Cerebellar nuclear complex (tissue), 1 donor: Measurements from ENCODE around the gene RPL38.

Experiments used
- DNase-seq, 2 experiments: peaks; one replicate each; lab custom pipeline; 2025; lab: John Stamatoyannopoulos, UW

RPL38 gene

DNA sequence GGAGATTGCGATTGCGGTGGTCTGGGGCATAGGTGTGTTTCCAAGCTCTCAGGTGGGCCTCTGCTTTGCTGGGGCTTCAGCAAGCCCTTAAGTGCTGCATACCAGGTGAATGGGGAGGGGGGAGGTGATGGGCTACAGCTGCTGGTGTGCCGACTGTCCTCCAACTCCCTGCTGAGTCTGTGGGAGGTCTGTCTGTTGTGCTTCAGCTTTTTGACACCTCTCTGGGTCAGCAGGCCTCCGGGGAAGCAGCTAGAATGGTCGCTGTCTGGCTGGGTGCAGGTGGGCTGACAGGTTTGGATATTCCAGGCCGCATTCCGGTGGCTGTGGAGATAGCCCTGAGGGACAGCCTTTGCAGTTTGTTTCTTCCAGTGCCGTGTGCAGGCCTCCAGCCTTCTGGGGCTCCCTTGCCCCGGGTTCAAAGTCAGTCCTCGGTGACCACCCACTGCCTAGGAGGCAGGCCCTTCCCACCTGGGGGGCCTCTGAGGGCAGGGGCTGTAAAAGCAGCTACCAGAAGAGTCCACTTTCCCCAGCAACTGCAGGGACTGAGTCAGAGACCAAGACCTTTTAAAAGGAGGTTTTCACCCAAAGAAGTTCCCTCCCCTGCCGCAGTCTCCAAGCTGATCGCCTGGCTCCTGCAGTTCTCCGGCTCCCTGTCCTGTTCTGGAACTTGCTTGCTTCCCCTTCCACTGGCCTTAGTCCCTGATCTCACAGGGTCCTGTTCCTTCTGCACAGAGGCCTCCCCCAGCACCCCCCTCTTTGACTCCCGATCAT is 7.8 kb downstream of the RPL38 start:
- no peak for DNase-seq

GRCh38 chr17:74211912-74212208 is 8.4 kb downstream of the RPL38 start:
- DNase-seq: no peak

DNA sequence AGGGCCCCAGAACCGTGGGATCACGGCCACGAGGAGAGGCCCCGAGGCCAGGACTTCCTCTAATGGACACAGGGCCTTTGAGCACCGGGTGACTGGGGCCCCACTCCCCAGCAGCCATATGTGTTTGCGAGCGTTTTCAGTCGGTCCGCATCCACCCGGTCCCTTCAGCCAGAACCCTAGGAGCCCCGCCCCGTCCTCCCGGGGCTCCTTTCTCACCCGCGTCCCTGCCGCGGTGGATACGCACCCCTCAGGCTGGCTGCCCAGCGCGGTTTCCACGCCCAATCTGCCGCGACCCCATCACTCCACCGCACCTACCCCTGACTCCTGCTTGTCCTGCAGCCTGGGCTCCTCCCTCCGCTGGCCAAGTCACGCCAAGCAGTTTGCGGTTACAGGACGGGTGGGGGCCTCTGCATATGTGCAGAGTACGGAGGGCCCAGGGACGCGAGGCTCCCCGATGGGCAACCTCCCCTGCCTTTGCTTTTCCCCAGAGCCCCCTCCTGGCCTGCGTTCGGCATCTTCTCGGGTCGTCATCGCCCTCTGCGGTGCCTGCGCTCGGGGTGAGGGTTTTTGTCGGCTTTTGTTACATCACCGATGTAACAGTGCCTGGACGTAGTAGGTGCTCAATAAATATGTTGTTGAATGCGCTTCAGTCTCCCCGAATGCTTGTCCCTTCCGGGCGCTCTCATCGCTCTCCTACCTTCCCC is 8.9 kb downstream of the RPL38 start:
- no peak for DNase-seq

- DNase-seq: peak in 1 of 2 experiments; percentile 8
These were observed 9.7 kb downstream of the RPL38 start, which contains the start of gene TTYH2 for GRCh38 chr17:74212913-74213791. TTYH2 (plus strand) TSS chr17:74213571; CDS start chr17:74213588, 17 bp downstream.

- DNase-seq: no peak
These were observed 10.4 kb downstream of the RPL38 start for GRCh38 chr17:74213861-74214391.

DNA sequence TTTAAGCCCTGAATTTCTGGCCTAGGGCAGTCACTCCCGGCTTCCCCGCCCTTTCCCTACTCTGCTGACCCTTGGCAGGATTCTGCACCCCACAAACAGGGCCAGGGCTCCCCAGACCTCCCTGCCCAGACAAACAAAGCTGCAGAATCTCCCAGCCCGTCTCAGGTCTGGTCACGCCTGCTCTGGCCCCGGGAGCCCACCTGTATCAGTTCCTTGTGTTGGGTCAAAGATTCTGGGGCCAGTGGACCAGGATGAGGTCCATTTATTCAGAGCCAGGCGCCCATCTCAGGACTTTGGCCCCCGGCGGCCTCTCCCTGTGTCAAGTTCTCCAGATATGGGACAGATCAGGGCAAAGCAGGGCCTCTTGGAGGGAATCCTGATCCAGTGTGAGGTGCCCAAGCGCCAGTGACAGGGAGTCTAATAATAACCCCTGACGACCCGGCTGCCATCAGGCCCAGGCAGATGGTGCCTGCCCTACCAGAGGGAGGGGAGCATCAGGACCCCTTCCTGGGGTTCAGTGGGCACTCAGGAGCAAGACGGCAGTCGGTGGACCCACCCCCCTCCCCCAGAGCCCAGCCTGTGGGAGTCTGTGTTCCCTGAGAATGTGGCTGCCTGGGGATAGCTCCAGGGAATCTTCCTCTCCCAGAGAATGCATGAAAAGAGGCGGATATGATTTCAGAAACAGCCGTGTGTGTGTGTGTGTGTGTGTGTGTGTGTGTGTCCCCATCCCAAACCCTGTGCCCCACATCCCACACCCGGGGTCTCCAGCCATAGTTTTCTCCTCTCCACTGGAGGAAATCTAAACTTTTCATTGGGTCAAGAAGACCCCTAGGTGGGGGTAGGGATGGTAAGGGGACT is 11.2 kb downstream of the RPL38 start:
- no peak for DNase-seq

DNA sequence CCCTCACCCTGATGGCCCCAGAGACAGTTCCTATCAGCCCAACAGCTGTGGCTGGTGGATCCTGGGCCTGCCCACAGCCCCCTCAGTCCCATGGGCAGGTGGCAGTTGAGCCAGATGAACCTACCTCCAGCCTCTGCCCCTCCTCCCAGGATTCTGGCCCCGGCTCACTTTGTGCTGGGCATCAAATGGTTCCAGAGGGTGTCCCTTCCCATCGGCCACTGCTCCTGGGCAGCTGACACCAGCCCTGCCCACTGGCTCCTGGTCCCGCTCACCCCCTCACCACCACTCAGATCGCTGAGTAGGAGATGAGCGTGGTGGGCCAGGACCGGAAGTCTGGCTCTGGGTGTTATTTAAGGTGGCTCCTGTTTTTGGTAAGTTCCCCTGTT is 11.9 kb downstream of the RPL38 start:
- no peak for DNase-seq

DNA sequence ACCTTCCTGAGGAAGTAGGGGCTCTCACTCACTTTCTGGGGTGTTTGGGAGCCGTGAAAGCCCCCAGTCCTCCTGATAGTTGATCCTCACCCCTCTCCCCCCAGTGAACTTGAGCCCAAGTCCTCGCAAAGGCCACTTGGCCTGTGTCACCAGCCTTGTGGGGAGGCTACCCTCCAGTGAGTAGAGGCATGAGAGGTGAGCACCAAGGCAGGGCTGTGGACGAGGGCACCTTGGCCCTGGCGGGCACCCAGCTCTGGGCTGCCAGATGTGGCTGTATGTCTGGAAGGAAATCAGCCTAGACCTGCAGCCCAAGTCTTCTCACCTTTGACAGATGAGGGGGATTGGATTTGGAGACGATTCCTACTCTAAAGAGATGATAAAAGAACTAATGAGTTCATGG is 13.0 kb downstream of the RPL38 start:
- no peak for DNase-seq

DNA sequence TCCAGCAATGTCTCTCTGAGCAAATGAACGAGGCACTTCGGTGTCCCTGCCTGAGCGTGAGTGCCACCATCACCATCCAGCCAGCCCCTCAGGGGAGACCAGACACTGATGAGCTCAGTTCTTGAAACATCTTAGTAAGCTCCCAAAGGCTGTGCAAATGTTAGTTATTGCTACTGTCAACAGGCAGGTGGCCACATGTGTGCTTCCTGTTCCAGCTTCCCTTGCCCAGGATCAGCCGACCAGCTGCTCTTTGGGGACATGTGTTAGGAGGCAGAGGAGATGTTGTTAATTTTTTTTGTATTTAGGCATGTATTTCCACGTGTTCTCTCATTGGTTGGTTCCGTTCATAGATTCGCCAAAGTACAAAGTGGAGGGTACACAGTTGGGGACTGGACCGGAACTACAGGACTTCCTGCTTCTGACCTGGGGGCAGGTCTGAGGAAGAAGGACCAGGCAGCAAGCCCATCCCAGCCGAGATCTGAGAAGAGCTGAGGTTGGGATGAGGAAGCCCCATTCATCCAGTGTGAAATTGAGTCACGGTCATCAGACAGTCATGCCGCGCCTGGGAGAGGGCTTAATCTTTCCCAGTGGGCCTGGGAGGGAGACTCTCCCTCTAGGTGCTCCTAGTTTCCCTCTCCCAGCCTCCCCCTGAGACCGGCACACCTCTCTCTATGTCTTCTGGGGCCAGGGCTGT is 13.7 kb downstream of the RPL38 start:
- no peak for DNase-seq

DNA sequence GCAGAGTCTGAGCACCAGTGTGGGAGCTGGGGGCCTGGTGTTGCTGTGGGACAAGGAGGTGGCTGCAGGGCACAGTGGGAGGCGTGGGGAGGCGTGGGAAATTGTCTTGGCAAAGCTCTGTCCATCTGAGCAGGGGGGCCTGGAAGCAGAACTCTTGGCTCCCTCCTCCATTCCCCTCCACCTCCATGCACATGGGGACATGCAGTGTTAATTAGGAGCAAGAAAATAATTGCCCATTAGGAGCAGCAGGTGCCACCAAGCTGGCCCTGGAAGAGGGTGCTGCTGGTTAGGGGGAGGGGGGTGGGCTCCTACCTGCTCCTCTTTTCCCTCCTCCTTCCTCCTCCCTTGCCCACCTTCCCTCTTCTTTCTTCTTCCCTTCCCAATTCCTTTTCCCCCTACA is 14.4 kb downstream of the RPL38 start:
- DNase-seq: no peak

GRCh38 chr17:74218436-74218835 is 15.0 kb downstream of the RPL38 start:
- no peak for DNase-seq

DNA sequence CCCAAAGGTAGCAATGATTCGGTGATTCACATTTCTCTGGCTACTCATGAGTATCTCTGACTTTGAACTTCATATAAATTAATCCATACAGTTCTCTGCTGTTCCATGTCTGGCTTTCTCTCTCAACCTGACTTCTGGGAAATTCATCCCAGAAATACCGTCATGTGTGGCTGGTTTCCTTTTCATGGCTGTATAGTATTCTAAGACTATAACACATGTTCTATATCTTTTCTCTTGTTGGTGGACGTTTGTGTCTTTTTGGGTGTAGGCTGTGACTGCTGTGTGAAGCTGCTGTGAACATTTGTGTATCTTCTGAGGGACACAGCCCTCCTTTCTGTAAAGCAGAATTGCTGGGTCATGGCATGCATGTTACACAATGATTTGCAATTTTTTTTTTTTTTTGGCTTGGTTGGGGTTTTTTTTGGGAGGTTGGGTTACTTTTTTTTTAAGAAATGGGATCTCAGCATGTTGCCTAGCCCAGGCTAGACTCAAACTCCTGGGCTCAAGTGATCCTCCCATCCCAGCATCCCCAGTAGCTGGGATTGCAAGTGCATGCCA is 16.2 kb downstream of the RPL38 start:
- no peak for DNase-seq

DNA sequence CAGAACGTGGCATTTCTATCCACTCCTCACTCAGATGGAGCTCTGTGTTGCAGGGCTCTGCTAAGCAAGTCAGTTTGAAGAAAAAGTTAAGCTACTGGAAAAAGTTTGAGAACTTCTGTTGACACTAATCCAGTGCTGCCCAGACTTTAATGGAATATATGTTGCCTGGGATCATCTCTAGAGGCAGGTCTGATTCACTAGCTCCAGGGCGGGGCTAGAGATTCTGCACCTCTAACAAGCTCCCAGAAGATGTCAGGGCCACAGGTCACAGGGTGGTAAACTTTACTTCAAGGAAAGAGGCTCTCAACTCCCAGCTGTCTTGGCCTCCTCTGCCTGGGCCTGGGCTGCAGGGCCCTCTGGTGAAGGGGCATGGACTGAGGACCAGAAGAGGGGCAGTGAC is 16.7 kb downstream of the RPL38 start:
- no peak for DNase-seq

DNA sequence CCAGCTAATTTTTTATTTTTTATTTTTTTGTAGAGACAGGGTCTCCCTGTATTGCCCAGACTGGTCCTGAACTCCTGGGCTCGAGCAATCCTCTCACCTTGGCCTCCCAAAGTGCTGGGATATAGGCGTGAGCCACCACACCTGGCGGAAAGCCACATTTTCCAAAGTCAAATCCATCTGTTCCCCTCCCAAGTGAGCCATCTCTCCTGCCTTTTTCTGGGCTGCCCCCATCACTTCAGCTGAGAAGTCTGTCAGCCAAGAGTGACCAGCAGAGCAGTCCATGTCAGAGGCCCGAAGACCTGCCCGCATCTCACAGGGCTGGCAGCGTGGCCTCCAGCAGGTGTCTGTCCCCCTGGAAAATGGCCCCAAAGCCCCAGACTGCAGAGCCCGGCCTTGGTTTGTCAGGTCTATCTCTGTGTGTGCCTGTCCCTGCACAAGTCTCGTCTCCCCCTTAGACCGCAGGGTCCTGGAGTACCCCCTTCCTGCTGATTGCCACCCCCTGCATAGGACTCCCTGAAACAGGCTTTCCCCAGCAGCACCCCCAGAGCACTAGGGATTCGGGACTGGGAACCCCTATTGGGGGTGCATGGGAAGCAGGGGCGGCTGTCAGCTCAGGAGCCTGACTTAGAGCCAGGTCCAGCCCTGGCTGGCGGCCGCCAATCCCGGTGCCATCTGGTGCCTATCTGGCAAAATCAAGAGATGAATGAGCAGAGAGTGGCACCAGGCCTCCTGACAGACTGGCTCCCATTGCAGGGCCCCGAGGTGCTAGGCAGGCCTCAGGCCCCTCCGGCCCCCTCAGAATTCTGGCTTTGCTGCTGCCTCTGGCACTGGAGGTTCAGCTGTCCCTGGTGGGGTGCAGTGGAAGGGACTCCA is 17.7 kb downstream of the RPL38 start:
- peak; percentile 55 to 81 for DNase-seq

- DNase-seq: no peak
These were observed 18.9 kb downstream of the RPL38 start for GRCh38 chr17:74222399-74222798.

- DNase-seq: no peak
These were observed 20.4 kb downstream of the RPL38 start for GRCh38 chr17:74223901-74224300.

DNA sequence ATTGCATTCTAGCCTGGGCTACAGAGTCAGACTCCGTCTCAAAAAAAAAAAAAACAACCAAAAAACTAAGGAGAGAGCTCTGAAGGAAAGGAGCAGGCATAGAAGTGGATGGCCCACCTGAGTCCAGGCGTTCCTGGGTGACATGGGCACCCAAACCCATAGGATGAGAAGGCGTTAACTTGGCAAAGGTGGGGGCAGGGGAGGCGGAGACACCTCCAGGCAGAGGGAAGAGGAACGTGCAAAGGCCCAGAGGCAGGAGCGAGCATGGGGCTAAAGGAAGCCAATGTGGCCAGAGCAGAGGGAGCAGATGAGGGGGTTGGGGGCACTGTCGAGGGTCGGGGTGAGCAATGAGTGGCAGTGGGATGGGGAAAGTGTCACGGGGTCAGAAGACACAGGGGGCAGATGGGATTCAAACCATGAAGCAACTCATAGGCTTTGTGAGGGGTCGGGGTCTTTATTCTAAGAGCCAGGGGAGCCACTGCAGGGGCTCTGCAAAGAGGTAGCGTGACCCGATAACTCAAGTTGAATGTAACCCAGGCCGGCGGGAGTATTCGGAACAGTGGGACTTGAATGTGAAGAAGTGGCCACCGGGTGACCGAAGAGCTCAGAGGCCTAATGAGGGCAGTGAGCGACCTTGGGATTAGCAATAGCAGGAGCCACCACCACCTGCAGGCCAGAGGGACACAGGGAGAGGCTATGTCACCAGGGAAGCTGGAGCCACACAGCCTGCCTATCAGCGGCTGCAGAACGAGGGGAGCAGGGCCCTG is 21.7 kb downstream of the RPL38 start:
- no peak for DNase-seq

DNA sequence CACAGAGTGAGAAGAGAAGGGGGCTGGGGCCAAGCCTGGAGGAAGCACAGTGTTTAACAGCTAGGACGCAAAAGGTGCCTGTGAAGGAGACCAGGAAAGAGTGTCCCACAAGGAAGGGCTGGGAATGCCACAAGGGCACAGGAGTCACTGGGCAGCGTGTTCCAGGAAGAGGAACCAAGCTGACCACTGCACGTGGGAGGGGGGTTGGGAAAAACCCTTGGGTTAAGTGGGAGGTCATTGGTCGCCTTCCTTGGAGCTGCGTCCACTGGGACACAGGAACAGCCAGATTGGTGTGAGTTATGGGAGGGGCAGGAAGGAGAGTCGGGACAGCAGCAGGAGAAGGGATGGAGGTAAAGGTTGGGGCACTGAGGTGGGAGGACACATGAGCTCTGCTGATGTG is 22.8 kb downstream of the RPL38 start:
- DNase-seq: no peak
